Lung (tissue), 12 donors: ENCODE data around the gene SHTN1. TPM values are rescaled to one million over a fixed set of nuclear protein-coding genes. Genes with fewer than 3 reads are reported as not detected.

Source experiments
- ATAC-seq: fragments of 200-7000 bp; cut with Tn5 transposase; one replicate; pipeline ENCODE4 v1.9.1; 2020; ENCODE audit warnings: moderate number of reproducible peaks; ENCODE audit not compliant: insufficient read depth, low FRiP score
- DNase-seq, 3 donors: peaks; one replicate each; pipeline ENCODE4 v3.0.0-alpha.2; 2013 to 2017
- H3K27ac ChIP-seq, 2 donors: one replicate each; pipeline ENCODE4 v1.5.1; 2013; ENCODE audit warnings: mild to moderate bottlenecking in 2 of 2, moderate library complexity in 2 of 2, control low read depth in 1 of 2, inconsistent platforms in 1 of 2, low read depth in 1 of 2, low read length in 1 of 2
- H3K27me3 ChIP-seq, 3 donors: one replicate each; pipeline ENCODE4 v1.5.1; 2013; ENCODE audit warnings: low read length in 2 of 3; ENCODE audit not compliant: control insufficient read depth in 3 of 3, insufficient read depth in 3 of 3
- H3K36me3 ChIP-seq, 4 donors: one replicate each; pipeline ENCODE4 v1.5.1; 2013; ENCODE audit warnings: low read length in 4 of 4, mild to moderate bottlenecking in 1 of 4, moderate library complexity in 1 of 4; ENCODE audit not compliant: control insufficient read depth in 4 of 4, insufficient read depth in 4 of 4
- H3K4me1 ChIP-seq, 5 donors: one replicate each; pipeline ENCODE4 v1.5.1; 2013; ENCODE audit warnings: low read length in 5 of 5, mild to moderate bottlenecking in 2 of 5, moderate library complexity in 1 of 5; ENCODE audit not compliant: control insufficient read depth in 5 of 5, insufficient read depth in 5 of 5
- H3K4me3 ChIP-seq: one replicate; pipeline ENCODE4 v1.5.1; 2013; ENCODE audit warnings: mild to moderate bottlenecking, control low read depth, moderate library complexity
- H3K9ac ChIP-seq, 2 donors: one replicate each; pipeline ENCODE4 v1.5.1; 2013; ENCODE audit warnings: low read length in 2 of 2, control low read depth in 1 of 2; ENCODE audit not compliant: insufficient read depth in 1 of 2
- H3K9me3 ChIP-seq, 4 donors: one replicate each; pipeline ENCODE4 v1.5.1; 2013; ENCODE audit warnings: low read length in 3 of 4, mild to moderate bottlenecking in 1 of 4, moderate library complexity in 1 of 4; ENCODE audit not compliant: control insufficient read depth in 4 of 4, insufficient read depth in 3 of 4
- CTCF ChIP-seq: IDR thresholded peaks from 2 replicates; pipeline ENCODE4 v1.5.1; 2012; ENCODE audit warnings: mild to moderate bottlenecking; ENCODE audit errors: control extremely low read depth, extremely low read depth
- WGBS, 2 donors: extraction: QIAGEN DNeasy Blood & Tissue Kit; methylation state at CpG; one replicate each; pipeline ENCODE4 v1.1.7; 2013; 5-methylcytosine and 5-hydroxymethylcytosine counted together
- polyA plus RNA-seq, 2 donors: library from polyadenylated mRNA; stranded (reverse); fragments of 200-250 nt; gene quantifications; one replicate each; pipeline ENCODE4 v1.2.1, GENCODE V29; 2013
- total RNA-seq, 2 donors: library from RNA; depleted of rRNA in 1 of 2; stranded (reverse); fragments of >200 nt in 1 of 2; gene quantifications; one replicate each; pipeline ENCODE4 v1.2.1, GENCODE V29; 2014 to 2021
- donor health status: control.
- donor health status: control.
- donor health status: Bipolar disorder and iron deficiency.
- donor health status: healthy.
- donor health status: DM: yes; HTN: yes; CAD: no.

The SHTN1 gene
- total and polyA plus RNA-seq, 4 donors = 14.0 to 28.4 (median 16.7) TPM

- H3K27ac ChIP-seq = no peak overlapping the region
- no peaks in the 10 kb centered on the region for H3K36me3 ChIP-seq
- 28 to 54% methylated on average over 2 of the region's 2 CpGs for WGBS, 2 donors
- H3K4me1 ChIP-seq = peaks cover 0 to 9% (median 2%) of the 10 kb centered on the region in 5 donors
- peaks cover 0 to 5% (median 0%) of the 10 kb centered on the region in 3 donors for H3K27me3 ChIP-seq
- no peak for TF ChIP-seq CTCF
- no peak overlapping the region for H3K9ac ChIP-seq
- ATAC-seq (no peak), DNase-seq (no peak)
- H3K9me3 ChIP-seq = no peaks in the 10 kb centered on the region
- no peak overlapping the region for H3K4me3 ChIP-seq
Observed at GRCh38 chr10:117001144-117001543, 3.8 kb downstream of the SHTN1 start.

GRCh38 chr10:117000580-117000979 lies 4.4 kb downstream of the SHTN1 start:
- Histone ChIP-seq H3K9me3 (no peaks in the 10 kb centered on the region), H3K36me3 (no peaks in the 10 kb centered on the region), H3K27ac (no peak overlapping the region), H3K27me3 (peaks cover 0 to under 1% (median 0%) of the 10 kb centered on the region in 3 donors), H3K4me3 (no peak overlapping the region), H3K9ac (no peak overlapping the region), H3K4me1 (peaks cover 0 to 6% (median 2%) of the 10 kb centered on the region in 5 donors)
- TF ChIP-seq CTCF = no peak
- ATAC-seq (no peak), DNase-seq (no peak)
- 72% methylated on average over 2 of the region's 2 CpGs for WGBS, 2 donors

GRCh38 chr10:116998172-116998571 lies 6.8 kb downstream of the SHTN1 start:
- no peak for DNase-seq
- TF ChIP-seq CTCF = no peak
- no peaks in the 10 kb centered on the region for H3K27me3 ChIP-seq
- no peaks in the 10 kb centered on the region for H3K4me1 ChIP-seq
- 93% methylated on average over 4 of the region's 4 CpGs for WGBS, 2 donors
- no peak overlapping the region for H3K9ac ChIP-seq
- no peaks in the 10 kb centered on the region for H3K9me3 ChIP-seq
- H3K4me3 ChIP-seq = no peak overlapping the region
- ATAC-seq = no peak
- no peaks in the 10 kb centered on the region for H3K36me3 ChIP-seq
- H3K27ac ChIP-seq = no peak overlapping the region

- WGBS, 2 donors = 96 to 98% methylated on average over 2 of the region's 2 CpGs
- no peak for TF ChIP-seq CTCF
- no peaks in the 10 kb centered on the region for H3K27me3 ChIP-seq
- H3K4me1 ChIP-seq = no peaks in the 10 kb centered on the region
- DNase-seq (no peak), ATAC-seq (no peak)
- no peaks in the 10 kb centered on the region for H3K36me3 ChIP-seq
- no peak overlapping the region for H3K27ac ChIP-seq
- H3K9me3 ChIP-seq = no peaks in the 10 kb centered on the region
- no peak overlapping the region for H3K4me3 ChIP-seq
- H3K9ac ChIP-seq = no peak overlapping the region
Observed at GRCh38 chr10:116997015-116997414, 8.0 kb downstream of the SHTN1 start.
